Caco-2 (cell line): ENCODE data around the gene RBM18. TPM values are rescaled to one million over a fixed set of nuclear protein-coding genes. Genes with fewer than 3 reads are reported as not detected.

ENCODE experiments used
- BruUV-seq: library from RNA; stranded (reverse); fragments of 400-500 nt; replicated peaks from 2 replicates; lab custom pipeline; 2021; lab: Mats Ljungman, UMichigan
- CTCF ChIA-PET: fragments of 300-600 bp; sonication (Branson Sonifier 250); formaldehyde crosslinking; loops from one replicate; lab custom pipeline; 2022; ENCODE audit warnings: antibody characterized with exemption; lab: Charles Lee
- POLR2A ChIA-PET: fragments of 300-600 bp; sonication (Branson Sonifier 250); formaldehyde crosslinking; loops from one replicate; lab custom pipeline; 2022; ENCODE audit warnings: antibody characterized with exemption; lab: Charles Lee
- DNase-seq, 2 experiments: peaks; one replicate each; pipeline versions ENCODE4 v3.0.0 to v3.0.0-alpha.2; 2020 to 2022
- H3K27me3 ChIP-seq: replicated peaks from 2 replicates; pipeline ENCODE4 v1.6.0; 2011; ENCODE audit warnings: low read length; ENCODE audit not compliant: control insufficient read depth, insufficient read depth
- H3K36me3 ChIP-seq: 2 replicates; pipeline ENCODE4 v1.5.1; 2011; ENCODE audit warnings: low read length; ENCODE audit not compliant: control insufficient read depth, insufficient read depth
- H3K4me1 ChIP-seq: fragments of 250-450 bp; sonication (Bioruptor Pico); 2 replicates; pipeline ENCODE4 v1.5.1; 2020; ENCODE audit warnings: mild to moderate bottlenecking
- H3K4me3 ChIP-seq: 2 replicates; pipeline ENCODE4 v1.5.1; 2011; ENCODE audit warnings: low read depth, mild to moderate bottlenecking, control low read depth, low read length
- H3K9me3 ChIP-seq: fragments of 250-450 bp; sonication (Bioruptor Pico); 2 replicates; pipeline ENCODE4 v1.5.1; 2020; ENCODE audit warnings: mild to moderate bottlenecking, moderate library complexity
- H3K27ac Mint-ChIP-seq: one replicate; pipeline ENCODE4 v1.8.0; 2022; ENCODE audit warnings: mixed read lengths; ENCODE audit not compliant: unreplicated experiment
- H3K27me3 Mint-ChIP-seq: one replicate; pipeline ENCODE4 v1.8.0; 2022; ENCODE audit warnings: mixed read lengths; ENCODE audit not compliant: insufficient read depth, unreplicated experiment
- H3K36me3 Mint-ChIP-seq: one replicate; pipeline ENCODE4 v1.8.0; 2022; ENCODE audit warnings: mild to moderate bottlenecking, mixed read lengths; ENCODE audit not compliant: insufficient read depth, unreplicated experiment
- H3K4me1 Mint-ChIP-seq: one replicate; pipeline ENCODE4 v1.8.0; 2022; ENCODE audit warnings: low read depth, mixed read lengths; ENCODE audit not compliant: unreplicated experiment
- H3K4me3 Mint-ChIP-seq: one replicate; pipeline ENCODE4 v1.8.0; 2022; ENCODE audit warnings: mild to moderate bottlenecking, moderate library complexity, mixed read lengths; ENCODE audit not compliant: unreplicated experiment
- H3K9me3 Mint-ChIP-seq: one replicate; pipeline ENCODE4 v1.8.0; 2022; ENCODE audit warnings: mixed read lengths; ENCODE audit not compliant: unreplicated experiment
- intact Hi-C: fragments of 100-400 bp; cut with micrococcal nuclease; formaldehyde crosslinking; loops from one replicate; pipeline ENCODE4 v1.10.0; 2022; ENCODE audit not compliant: unreplicated experiment
- total RNA-seq: library from RNA; stranded (reverse); gene quantifications from 2 replicates; pipeline ENCODE4 v1.2.3, GENCODE V29; 2022
- TF ChIP-seq, protein P1 (sequence below), 2 experiments: fragments of 200-600 bp in 1 of 2; IDR thresholded peaks; 1 replicate in 1 of 2; 2 replicates in 1 of 2; pipeline versions ENCODE4 v1.5.1 to v1.8.0; 2011 to 2022; ENCODE audit warnings: antibody characterized with exemption in 1 of 2, control low read depth in 1 of 2, inconsistent platforms in 1 of 2, low read depth in 1 of 2, low read length in 1 of 2, mild to moderate bottlenecking in 1 of 2, moderate library complexity in 1 of 2; ENCODE audit not compliant: insufficient read depth in 1 of 2, severe bottlenecking in 1 of 2, unreplicated experiment in 1 of 2

The RBM18 gene
- total RNA-seq, 1 experiment from 2014 or later: 20.6 TPM

DNA sequence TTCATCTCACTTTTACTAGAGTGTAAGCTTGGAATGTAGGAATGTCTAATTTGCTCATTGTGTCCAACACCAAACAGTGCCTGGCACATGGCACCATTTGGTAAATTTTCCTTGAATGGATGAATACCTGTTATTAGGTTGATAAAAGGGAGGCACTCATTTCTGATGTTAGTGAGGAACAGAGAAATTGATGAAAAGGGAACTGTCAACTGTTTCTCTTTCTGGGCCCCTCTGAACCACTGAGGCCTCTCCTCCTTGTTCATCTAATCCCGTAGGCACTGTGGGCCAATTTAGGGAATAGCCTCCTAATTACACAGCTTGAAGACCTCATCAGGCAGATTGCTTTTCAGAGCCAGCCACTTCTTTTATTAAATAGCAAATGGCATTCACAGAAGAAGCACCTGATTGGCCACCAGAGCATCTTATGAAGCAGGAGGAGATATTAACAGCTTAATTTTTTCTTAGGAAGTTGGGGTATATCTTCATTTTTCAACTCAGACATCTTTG is 22.6 kb upstream of the RBM18 start:
- ChIA-PET CTCF (interaction anchor here (0.6 kb wide), 1 partner anchor 413 kb away, joined by 3 read pairs; no protein-coding TSS in a partner anchor), POLR2A (no interaction called here)
- H3K27me3 ChIP-seq: no peaks in the 10 kb centered on the region
- H3K27me3 Mint-ChIP-seq: no peaks in the 10 kb centered on the region
- H3K4me1 Mint-ChIP-seq: no peaks in the 10 kb centered on the region
- no peaks in the 10 kb centered on the region for H3K4me1 ChIP-seq
- H3K36me3 ChIP-seq: 0 out of 2 replicates have a peak, but pooled peaks cover 1% of the 10 kb centered on the region
- H3K9me3 ChIP-seq: no peaks in the 10 kb centered on the region
- no peak overlapping the region for H3K27ac Mint-ChIP-seq
- H3K4me3 ChIP-seq: no peak overlapping the region
- no peak for DNase-seq
- intact Hi-C loops: no loop called here
- H3K4me3 Mint-ChIP-seq: no peak overlapping the region
- no peaks in the 10 kb centered on the region for H3K9me3 Mint-ChIP-seq
- BruUV-seq: no TSS peak
- H3K36me3 Mint-ChIP-seq: peaks cover 56% of the 10 kb centered on the region
- TF ChIP-seq, protein P1, sequence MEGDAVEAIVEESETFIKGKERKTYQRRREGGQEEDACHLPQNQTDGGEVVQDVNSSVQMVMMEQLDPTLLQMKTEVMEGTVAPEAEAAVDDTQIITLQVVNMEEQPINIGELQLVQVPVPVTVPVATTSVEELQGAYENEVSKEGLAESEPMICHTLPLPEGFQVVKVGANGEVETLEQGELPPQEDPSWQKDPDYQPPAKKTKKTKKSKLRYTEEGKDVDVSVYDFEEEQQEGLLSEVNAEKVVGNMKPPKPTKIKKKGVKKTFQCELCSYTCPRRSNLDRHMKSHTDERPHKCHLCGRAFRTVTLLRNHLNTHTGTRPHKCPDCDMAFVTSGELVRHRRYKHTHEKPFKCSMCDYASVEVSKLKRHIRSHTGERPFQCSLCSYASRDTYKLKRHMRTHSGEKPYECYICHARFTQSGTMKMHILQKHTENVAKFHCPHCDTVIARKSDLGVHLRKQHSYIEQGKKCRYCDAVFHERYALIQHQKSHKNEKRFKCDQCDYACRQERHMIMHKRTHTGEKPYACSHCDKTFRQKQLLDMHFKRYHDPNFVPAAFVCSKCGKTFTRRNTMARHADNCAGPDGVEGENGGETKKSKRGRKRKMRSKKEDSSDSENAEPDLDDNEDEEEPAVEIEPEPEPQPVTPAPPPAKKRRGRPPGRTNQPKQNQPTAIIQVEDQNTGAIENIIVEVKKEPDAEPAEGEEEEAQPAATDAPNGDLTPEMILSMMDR (IDR thresholded peaks at IDR 0.05; ENCODE audit: insufficient read depth in 1 of 2, low read depth in 1 of 2, low read length in 1 of 2, severe bottlenecking in 1 of 2, unreplicated experiment in 1 of 2): no peak

DNA sequence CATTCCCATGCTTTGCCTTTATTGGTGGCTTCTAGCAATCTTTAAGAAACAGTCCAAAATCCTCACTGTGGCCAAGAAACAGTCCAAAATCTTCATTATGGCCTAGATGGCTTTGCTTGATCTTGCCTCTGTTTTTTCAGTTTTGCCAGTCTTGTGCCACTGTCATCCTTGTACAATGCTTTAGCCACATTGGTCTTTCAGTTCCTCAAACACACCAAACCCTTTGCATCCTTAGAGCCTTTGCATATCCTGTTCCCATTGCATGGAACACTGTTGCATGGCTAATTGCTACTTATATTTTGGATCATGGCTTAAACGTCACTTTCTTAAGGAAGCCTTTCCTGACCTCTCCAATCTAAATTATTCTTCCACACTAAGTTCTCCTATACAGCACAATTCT is 22.1 kb upstream of the RBM18 start:
- H3K9me3 ChIP-seq: no peaks in the 10 kb centered on the region
- Mint-ChIP-seq H3K4me3 (no peak overlapping the region), H3K36me3 (peaks cover 53% of the 10 kb centered on the region), H3K27ac (no peak overlapping the region), H3K4me1 (no peaks in the 10 kb centered on the region), H3K9me3 (no peaks in the 10 kb centered on the region), H3K27me3 (no peaks in the 10 kb centered on the region)
- H3K4me1 ChIP-seq: no peaks in the 10 kb centered on the region
- CTCF ChIA-PET: no interaction called here
- no peak overlapping the region for H3K4me3 ChIP-seq
- POLR2A ChIA-PET: no interaction called here
- no peaks in the 10 kb centered on the region for H3K27me3 ChIP-seq
- no peak for DNase-seq
- H3K36me3 ChIP-seq: peaks cover 1% of the 10 kb centered on the region; the same call in 1 of the 2 replicates
- intact Hi-C loops: no loop called here
- no TSS peak for BruUV-seq
- TF ChIP-seq, protein P1 (IDR thresholded peaks at IDR 0.05; ENCODE audit: insufficient read depth in 1 of 2, low read depth in 1 of 2, low read length in 1 of 2, severe bottlenecking in 1 of 2, unreplicated experiment in 1 of 2): no peak

DNA sequence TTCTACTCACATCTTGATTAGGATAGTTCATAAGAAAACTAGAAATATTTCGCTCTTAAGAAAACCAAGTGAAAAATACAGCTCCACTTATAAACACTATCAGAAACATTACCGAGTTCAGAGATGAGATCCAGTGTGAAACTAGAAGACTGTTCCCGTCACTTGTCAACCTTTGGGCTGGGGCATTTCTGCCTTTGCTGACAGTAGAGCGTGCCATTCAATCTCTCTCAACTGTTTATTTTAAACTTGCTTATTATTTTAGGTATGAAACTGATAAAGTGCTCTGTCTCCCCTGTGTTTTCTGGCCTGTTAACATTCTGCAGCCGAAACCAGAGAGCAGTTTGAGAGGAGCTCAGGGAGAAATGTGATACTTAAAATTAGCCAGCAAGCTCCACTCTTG is 16.7 kb upstream of the RBM18 start:
- no peak overlapping the region for H3K27ac Mint-ChIP-seq
- POLR2A ChIA-PET: no interaction called here
- no TSS peak for BruUV-seq

More for the DNA sequence above, 16.7 kb upstream of the RBM18 start:
- Mint-ChIP-seq H3K36me3 (peaks cover 57% of the 10 kb centered on the region), H3K4me1 (no peaks in the 10 kb centered on the region), H3K27me3 (no peaks in the 10 kb centered on the region), H3K9me3 (no peaks in the 10 kb centered on the region), H3K4me3 (no peak overlapping the region)
- peaks cover 1% of the 10 kb centered on the region; the same call in 1 of the 2 replicates for H3K36me3 ChIP-seq
- no peaks in the 10 kb centered on the region for H3K4me1 ChIP-seq
- no peaks in the 10 kb centered on the region; the same call in 1 of the 2 replicates for H3K9me3 ChIP-seq
- no peaks in the 10 kb centered on the region for H3K27me3 ChIP-seq
- CTCF ChIA-PET: no interaction called here
- no peak for DNase-seq
- TF ChIP-seq, protein P1 (IDR thresholded peaks at IDR 0.05; ENCODE audit: insufficient read depth in 1 of 2, low read depth in 1 of 2, low read length in 1 of 2, severe bottlenecking in 1 of 2, unreplicated experiment in 1 of 2): no peak
- intact Hi-C loops: no loop called here
- no peak overlapping the region for H3K4me3 ChIP-seq
